HepG2 (cell line): Measurements from ENCODE around the gene KIAA1549. TPM values are rescaled to one million over a fixed set of nuclear protein-coding genes. Genes with fewer than 3 reads are reported as not detected.

Source experiments
- ATAC-seq: fragments of 200-7000 bp; cut with Tn5 transposase; 3 replicates; pipeline ENCODE4 v1.9.1; 2020; ENCODE audit warnings: mild to moderate bottlenecking, moderate library complexity
- BruUV-seq: library from RNA; stranded (reverse); fragments of 400-500 nt; replicated peaks from 2 replicates; lab custom pipeline; 2021; lab: Mats Ljungman, UMichigan
- CTCF ChIA-PET: fragments of 300-600 bp; formaldehyde crosslinking; extraction: SDS; loops from one replicate; lab custom pipeline; 2021; ENCODE audit warnings: low total read pairs, inconsistent platforms, low intra/inter-chr PET ratio; lab: Yijun Ruan, JAX
- POLR2A ChIA-PET: fragments of 350-600 bp; sonication (Branson Sonifier 250); formaldehyde crosslinking; loops from one replicate; lab custom pipeline; 2020; ENCODE audit warnings: antibody characterized with exemption, inconsistent platforms; lab: Yijun Ruan, JAX
- DNase-seq: peaks from one replicate; pipeline ENCODE4 v3.0.0-alpha.2; 2015; ENCODE audit warnings: low spot score
- FAIRE-seq: peaks from 3 replicates; lab custom pipeline; 2011; peaks lifted over from hg19 to GRCh38; lab: Jason Lieb, UNC
- H2AFZ ChIP-seq: one replicate; pipeline ENCODE4 v1.6.1; 2011; ENCODE audit warnings: low read length, inconsistent platforms
- H3K27ac ChIP-seq: fragments of 300-600 bp; 3 replicates; pipeline ENCODE4 v1.8.0; 2011; ENCODE audit warnings: mixed run types, mild to moderate bottlenecking, mixed read lengths, low read length, inconsistent platforms; ENCODE audit not compliant: insufficient read depth; ENCODE audit errors: extremely low read length
- H3K27me3 ChIP-seq, 2 experiments: fragments of 200-600 bp in 1 of 2; 2 replicates in 1 of 2; 3 replicates in 1 of 2; pipeline versions ENCODE4 v1.6.0 to v1.8.0; 2011; ENCODE audit warnings: low read length in 2 of 2, mild to moderate bottlenecking in 2 of 2, moderate library complexity in 2 of 2, inconsistent platforms in 1 of 2; ENCODE audit not compliant: insufficient read depth in 2 of 2, control insufficient read depth in 1 of 2
- H3K36me3 ChIP-seq, 2 experiments: fragments of 200-600 bp in 1 of 2; replicated peaks in 1 of 2; 2 replicates in 1 of 2; 3 replicates in 1 of 2; pipeline versions ENCODE4 v1.5.1 to v1.8.0; 2011; ENCODE audit warnings: low read length in 2 of 2, inconsistent platforms in 1 of 2; ENCODE audit not compliant: insufficient read depth in 2 of 2, control insufficient read depth in 1 of 2
- H3K4me1 ChIP-seq: 2 replicates; pipeline ENCODE4 v1.5.1; 2012; ENCODE audit warnings: low read length, inconsistent platforms; ENCODE audit not compliant: insufficient read depth
- H3K4me2 ChIP-seq: 2 replicates; pipeline ENCODE4 v1.6.0; 2011; ENCODE audit warnings: low read depth, low read length, inconsistent platforms
- H3K4me3 ChIP-seq, 3 experiments: fragments of 200-600 bp in 1 of 3; sonication (generic), shearing (Covaris generic) in 1 of 3; replicated peaks in 1 of 3; 2 replicates each; pipeline ENCODE4 v1.5.1; 2011 to 2016; ENCODE audit warnings: low read length in 3 of 3, inconsistent platforms in 2 of 3, low read depth in 2 of 3, mild to moderate bottlenecking in 2 of 3, control low read depth in 1 of 3, mixed read lengths in 1 of 3; ENCODE audit not compliant: insufficient read depth in 1 of 3
- H3K79me2 ChIP-seq: one replicate; pipeline ENCODE4 v1.6.1; 2011; ENCODE audit warnings: low read length, inconsistent platforms; ENCODE audit not compliant: insufficient read depth
- H3K9ac ChIP-seq: 2 replicates; pipeline ENCODE4 v1.6.0; 2011; ENCODE audit warnings: mild to moderate bottlenecking, low read depth, low read length, inconsistent platforms; ENCODE audit not compliant: insufficient read depth
- H3K9me3 ChIP-seq: 2 replicates; pipeline ENCODE4 v1.5.1; 2012; ENCODE audit warnings: mild to moderate bottlenecking, low read length
- H4K20me1 ChIP-seq: 2 replicates; pipeline ENCODE4 v1.6.0; 2011; ENCODE audit warnings: inconsistent platforms, mild to moderate bottlenecking, low read length, moderate library complexity; ENCODE audit not compliant: insufficient read depth
- FOSL2 ChIP-seq: sonication (generic); formaldehyde crosslinking; IDR thresholded peaks from 2 replicates; pipeline ENCODE4 v1.4.0; 2020; ENCODE audit warnings: missing genetic modification reagents
- KAT2B ChIP-seq: fragments of 150-350 bp; IDR thresholded peaks from 2 replicates; pipeline ENCODE4 v1.6.1; 2014; ENCODE audit warnings: low read depth, low read length, borderline replicate concordance
- KLF16 ChIP-seq, 2 experiments: sonication (generic) in 1 of 2; formaldehyde crosslinking in 1 of 2; IDR thresholded peaks; 2 replicates each; pipeline versions ENCODE4 v1.6.1 to v1.8.0; 2016 to 2023; ENCODE audit warnings: missing genetic modification reagents in 2 of 2, missing compliant biosample characterization in 1 of 2
- MED1 ChIP-seq: sonication (generic); formaldehyde crosslinking; IDR thresholded peaks from 2 replicates; pipeline ENCODE4 v1.4.0; 2020; ENCODE audit warnings: missing genetic modification reagents
- MXD1 ChIP-seq: sonication (generic); formaldehyde crosslinking; IDR thresholded peaks from 2 replicates; pipeline ENCODE4 v1.4.0; 2020; ENCODE audit warnings: mild to moderate bottlenecking, missing genetic modification reagents
- RXRA ChIP-seq: sonication (generic); formaldehyde crosslinking; IDR thresholded peaks from 2 replicates; pipeline ENCODE4 v1.5.1; 2020; ENCODE audit warnings: missing genetic modification reagents
- SP5 ChIP-seq: IDR thresholded peaks from 2 replicates; pipeline ENCODE4 v1.6.1; 2016; ENCODE audit warnings: low read depth, borderline replicate concordance
- ZFP41 ChIP-seq: sonication (generic); formaldehyde crosslinking; IDR thresholded peaks from 2 replicates; pipeline ENCODE4 v1.4.0; 2020; ENCODE audit warnings: mild to moderate bottlenecking, missing genetic modification reagents, borderline replicate concordance
- ZKSCAN5 ChIP-seq: sonication (generic); formaldehyde crosslinking; IDR thresholded peaks from 2 replicates; pipeline ENCODE4 v1.5.1; 2020; ENCODE audit warnings: mild to moderate bottlenecking, missing genetic modification reagents
- ZNF17 ChIP-seq: sonication (generic); formaldehyde crosslinking; IDR thresholded peaks from 2 replicates; pipeline ENCODE4 v1.5.0; 2020; ENCODE audit warnings: mild to moderate bottlenecking, missing genetic modification reagents
- ZNF367 ChIP-seq: sonication (generic); formaldehyde crosslinking; IDR thresholded peaks from 2 replicates; pipeline ENCODE4 v1.4.0; 2020; ENCODE audit warnings: missing genetic modification reagents, borderline replicate concordance
- ZNF605 ChIP-seq: sonication (generic); formaldehyde crosslinking; IDR thresholded peaks from 2 replicates; pipeline ENCODE4 v1.8.0; 2022; ENCODE audit warnings: mild to moderate bottlenecking, missing genetic modification reagents
- ZNF703 ChIP-seq: sonication (generic); formaldehyde crosslinking; IDR thresholded peaks from 2 replicates; pipeline ENCODE4 v1.5.1; 2020; ENCODE audit warnings: missing genetic modification reagents, mild to moderate bottlenecking, moderate library complexity, borderline replicate concordance
- ZNF749 ChIP-seq: sonication (generic); formaldehyde crosslinking; IDR thresholded peaks from 2 replicates; pipeline ENCODE4 v1.8.0; 2022; ENCODE audit warnings: mild to moderate bottlenecking, missing genetic modification reagents, moderate library complexity, borderline replicate concordance
- ZNF780A ChIP-seq: sonication (generic); formaldehyde crosslinking; IDR thresholded peaks from 2 replicates; pipeline ENCODE4 v1.8.0; 2022; ENCODE audit warnings: mild to moderate bottlenecking, missing genetic modification reagents, moderate library complexity
- WGBS: methylation state at CpG from one replicate; pipeline ENCODE4 v1.1.6; 2017; ENCODE audit warnings: low lambda C conversion rate; 5-methylcytosine and 5-hydroxymethylcytosine counted together
- in situ Hi-C: cut with HindIII; loops from 2 replicates; pipeline ENCODE4 v1.10.0; 2017; ENCODE audit warnings: low pct_unique_long_range_greater_than_20kb; ENCODE audit not compliant: extremely low pct_ligation_motif_present
- intact Hi-C: fragments of 100-400 bp; cut with micrococcal nuclease; formaldehyde crosslinking; loops from one replicate; pipeline ENCODE4 v1.10.0; 2022; ENCODE audit not compliant: unreplicated experiment
- polyA plus RNA-seq, 8 experiments: library from polyadenylated mRNA; depleted of rRNA in 3 of 8; stranded (reverse) in 7 of 8; unstranded in 1 of 8; fragments of >200 nt; fragmentation: Illumina TruSeq in 4 of 8; extraction: Trizol in 4 of 8; gene quantifications; 2 replicates each; pipeline versions ENCODE4 v1.2.1 to v1.2.3, GENCODE V29; 2011 to 2016; ENCODE audit warnings: low read depth in 4 of 8, missing spikeins in 1 of 8, mixed read lengths in 1 of 8; ENCODE audit not compliant: insufficient read depth in 1 of 8
- total RNA-seq, 5 experiments: library from RNA; depleted of rRNA; stranded (reverse); fragments of >200 nt; fragmentation: Illumina TruSeq; extraction: Trizol; gene quantifications; 2 replicates each; pipeline ENCODE4 v1.2.3, GENCODE V29; 2016; ENCODE audit warnings: low read depth in 1 of 5
- TF ChIP-seq, protein P1 (sequence below): sonication (generic); formaldehyde crosslinking; IDR thresholded peaks from 2 replicates; pipeline ENCODE4 v1.8.1; 2023; ENCODE audit warnings: mild to moderate bottlenecking, missing genetic modification reagents
- TF ChIP-seq, protein P2 (sequence below): sonication (generic); formaldehyde crosslinking; IDR thresholded peaks from 2 replicates; pipeline ENCODE4 v1.5.0; 2020; ENCODE audit warnings: missing genetic modification reagents, mild to moderate bottlenecking, borderline replicate concordance

Gene KIAA1549
- total and polyA plus RNA-seq, 2 of the 13 experiments (the other 11 are each of a cell fraction or from before 2014, with no cell fraction given) = 1.1 to 1.8 TPM

DNA sequence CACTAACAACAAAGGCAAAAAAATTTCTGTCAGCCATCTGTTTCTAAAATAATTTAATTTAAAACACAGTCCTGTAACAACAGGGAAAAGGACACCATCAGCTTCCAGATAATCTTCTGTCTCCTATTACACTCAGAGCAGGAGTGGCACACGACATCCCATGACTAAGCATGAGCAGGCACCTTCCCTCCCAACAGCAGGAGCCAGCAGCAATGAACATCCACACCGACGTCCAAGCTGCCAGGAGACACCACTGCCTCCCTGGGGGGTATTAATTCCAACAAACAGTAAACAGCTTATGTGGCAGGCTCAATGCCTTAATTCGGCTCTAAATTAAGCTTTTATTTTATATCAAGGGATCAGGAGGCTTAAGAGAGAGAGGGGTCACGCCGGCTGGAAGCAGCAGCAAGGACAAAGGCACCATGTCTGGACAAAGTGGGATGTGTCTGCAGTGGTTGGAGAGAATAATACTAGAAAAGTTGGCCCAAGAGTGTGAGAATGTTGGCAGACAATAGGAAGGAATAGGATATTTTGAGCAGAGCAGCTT is 45.7 kb downstream of the KIAA1549 start:
- WGBS = 79% methylated on average over 6 of the region's 6 CpGs
- H2AFZ ChIP-seq = no peak overlapping the region
- no peaks in the 10 kb centered on the region for H4K20me1 ChIP-seq
- CTCF ChIA-PET = no interaction called here
- no peaks in the 10 kb centered on the region for H3K79me2 ChIP-seq
- peak; percentile 39; the same call in 2 of the 3 replicates for ATAC-seq
- intact Hi-C loops (no loop called here), in situ Hi-C loops (no loop called here)
- H3K36me3 ChIP-seq = no peaks in the 10 kb centered on the region
- FAIRE-seq = no peak
- H3K9me3 ChIP-seq = no peaks in the 10 kb centered on the region
- H3K27ac ChIP-seq = no peak overlapping the region
- H3K4me1 ChIP-seq = peaks cover 9% of the 10 kb centered on the region; the same call in 1 of the 2 replicates
- TF ChIP-seq ZKSCAN5 (no peak), ZNF367 (CRISPR knock-in tag) (no peak), ZNF605 (no peak), SP5 (CRISPR knock-in tag) (no peak), MED1 (CRISPR knock-in tag) (no peak)
- TF ChIP-seq, protein P1, sequence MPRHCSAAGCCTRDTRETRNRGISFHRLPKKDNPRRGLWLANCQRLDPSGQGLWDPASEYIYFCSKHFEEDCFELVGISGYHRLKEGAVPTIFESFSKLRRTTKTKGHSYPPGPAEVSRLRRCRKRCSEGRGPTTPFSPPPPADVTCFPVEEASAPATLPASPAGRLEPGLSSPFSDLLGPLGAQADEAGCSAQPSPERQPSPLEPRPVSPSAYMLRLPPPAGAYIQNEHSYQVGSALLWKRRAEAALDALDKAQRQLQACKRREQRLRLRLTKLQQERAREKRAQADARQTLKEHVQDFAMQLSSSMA (CRISPR knock-in tag) = no peak
- TF ChIP-seq, protein P2, sequence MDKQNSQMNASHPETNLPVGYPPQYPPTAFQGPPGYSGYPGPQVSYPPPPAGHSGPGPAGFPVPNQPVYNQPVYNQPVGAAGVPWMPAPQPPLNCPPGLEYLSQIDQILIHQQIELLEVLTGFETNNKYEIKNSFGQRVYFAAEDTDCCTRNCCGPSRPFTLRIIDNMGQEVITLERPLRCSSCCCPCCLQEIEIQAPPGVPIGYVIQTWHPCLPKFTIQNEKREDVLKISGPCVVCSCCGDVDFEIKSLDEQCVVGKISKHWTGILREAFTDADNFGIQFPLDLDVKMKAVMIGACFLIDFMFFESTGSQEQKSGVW (CRISPR knock-in tag) = no peak
- TF ChIP-seq, all 625 proteins: peak for 0
- no peak for DNase-seq
- Histone ChIP-seq H3K9ac (no peak overlapping the region), H3K27me3 (no peaks in the 10 kb centered on the region), H3K4me3 (no peak overlapping the region), H3K4me2 (no peak overlapping the region)
- no TSS peak for BruUV-seq
- POLR2A ChIA-PET = no interaction called here

- H3K36me3 ChIP-seq = no peaks in the 10 kb centered on the region
- H3K27me3 ChIP-seq = no peaks in the 10 kb centered on the region
- in situ Hi-C loops (no loop called here), intact Hi-C loops (no loop called here)
- H3K9ac ChIP-seq = no peak overlapping the region
- H2AFZ ChIP-seq = no peak overlapping the region
- BruUV-seq = no TSS peak
- H3K4me2 ChIP-seq = no peak overlapping the region
- H3K4me1 ChIP-seq = peaks cover 9% of the 10 kb centered on the region; the same call in 1 of the 2 replicates
- H4K20me1 ChIP-seq = no peaks in the 10 kb centered on the region
- H3K79me2 ChIP-seq = no peaks in the 10 kb centered on the region
- DNase-seq (peak; percentile 14), FAIRE-seq (no peak), ATAC-seq (no peak)
- H3K27ac ChIP-seq = no peak overlapping the region
- no peak overlapping the region for H3K4me3 ChIP-seq
- CTCF ChIA-PET = no interaction called here
- WGBS = 78% methylated on average over 3 of the region's 3 CpGs
- TF ChIP-seq ZFP41 (CRISPR knock-in tag) (no peak), KAT2B (no peak), KLF16 (CRISPR knock-in tag; IDR thresholded peaks at IDR 0.05) (no peak), ZNF749 (CRISPR knock-in tag) (no peak), ZNF780A (CRISPR knock-in tag) (no peak), ZNF703 (CRISPR knock-in tag) (no peak), ZNF367 (CRISPR knock-in tag) (no peak), MXD1 (no peak), ZNF17 (CRISPR knock-in tag) (no peak), RXRA (CRISPR knock-in tag) (no peak), FOSL2 (CRISPR knock-in tag) (no peak)
- TF ChIP-seq, all 625 proteins: peak for 0
- POLR2A ChIA-PET = no interaction called here
- H3K9me3 ChIP-seq = no peaks in the 10 kb centered on the region
These were observed 46.3 kb downstream of the KIAA1549 start for GRCh38 chr7:138934861-138935260.
